ENCODE data around the gene DAPK2. TPM values are rescaled to one million over a fixed set of nuclear protein-coding genes. Genes with fewer than 3 reads are reported as not detected.

DAPK2 gene
- total and polyA plus RNA-seq, 7 donors = 3.7 to 65.6 (median 44.3) TPM

DNA sequence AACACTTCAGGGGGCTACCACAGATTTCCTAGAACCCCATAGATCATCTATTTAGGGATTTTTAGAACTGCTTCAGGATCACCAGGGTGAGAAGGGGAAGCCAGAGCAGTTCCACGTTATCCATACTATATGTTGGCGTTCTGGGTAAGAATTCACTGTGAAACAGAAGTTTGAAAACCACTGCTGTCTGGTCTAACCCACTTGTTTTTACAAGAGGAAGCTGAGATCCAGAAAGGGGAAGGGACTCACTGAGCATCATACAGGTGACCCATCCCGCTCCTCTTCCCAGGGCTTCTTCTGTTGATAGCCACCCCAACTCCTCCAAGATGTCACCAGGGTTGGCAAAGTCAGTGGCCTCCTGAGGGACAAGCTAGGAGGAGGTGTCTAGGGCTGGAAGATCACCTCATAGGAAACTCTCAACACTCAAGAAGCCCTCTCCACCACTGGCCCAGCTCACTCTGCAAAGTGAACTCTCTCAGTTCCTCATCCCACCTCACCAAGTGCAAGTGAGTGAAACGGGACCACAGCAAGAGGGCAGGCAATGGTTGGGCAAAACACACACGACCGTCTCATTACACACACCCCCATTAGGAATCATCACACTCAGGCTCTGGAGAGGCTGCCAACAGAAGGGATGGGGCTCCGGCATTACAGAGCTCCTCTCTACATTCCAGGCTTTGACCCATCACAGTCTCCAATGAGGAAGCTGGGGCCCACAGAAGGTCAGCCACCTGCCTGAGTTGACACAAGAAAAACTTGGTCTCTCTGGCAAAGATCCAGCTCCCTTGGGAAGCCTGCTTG lies 1.8 kb downstream of the DAPK2 start:
- H3K4me1 ChIP-seq = peaks cover 39% of the 10 kb centered on the region
- H3K27ac ChIP-seq = peak overlapping the region; percentile 73
- H3K9me3 ChIP-seq = no peaks in the 10 kb centered on the region
- 52 to 68% (median 64%) methylated on average over 7 of the region's 7 CpGs for WGBS, 3 donors
- ATAC-seq (peak in 2 of 4 donors; percentile 4 to 15), DNase-seq (no peak)
- intact Hi-C loops (cut with DNase I) = loop anchor here (5.0 to 10.0 kb wide), 6 partner anchors 62 to 292 kb away; partner anchors contain the start of gene HERC1 (in 1 of the 2)
- peaks cover 0 to 8% of the 10 kb centered on the region in 2 donors for H3K36me3 ChIP-seq (ENCODE audit: insufficient read depth in 1 of 2, low read depth in 1 of 2)
- H3K27me3 ChIP-seq (ENCODE audit: insufficient read depth in 3 of 3, low read length in 2 of 3) = no peaks in the 10 kb centered on the region
- peak overlapping the region; percentile 87 for H3K4me3 ChIP-seq
- TF ChIP-seq, protein P1, sequence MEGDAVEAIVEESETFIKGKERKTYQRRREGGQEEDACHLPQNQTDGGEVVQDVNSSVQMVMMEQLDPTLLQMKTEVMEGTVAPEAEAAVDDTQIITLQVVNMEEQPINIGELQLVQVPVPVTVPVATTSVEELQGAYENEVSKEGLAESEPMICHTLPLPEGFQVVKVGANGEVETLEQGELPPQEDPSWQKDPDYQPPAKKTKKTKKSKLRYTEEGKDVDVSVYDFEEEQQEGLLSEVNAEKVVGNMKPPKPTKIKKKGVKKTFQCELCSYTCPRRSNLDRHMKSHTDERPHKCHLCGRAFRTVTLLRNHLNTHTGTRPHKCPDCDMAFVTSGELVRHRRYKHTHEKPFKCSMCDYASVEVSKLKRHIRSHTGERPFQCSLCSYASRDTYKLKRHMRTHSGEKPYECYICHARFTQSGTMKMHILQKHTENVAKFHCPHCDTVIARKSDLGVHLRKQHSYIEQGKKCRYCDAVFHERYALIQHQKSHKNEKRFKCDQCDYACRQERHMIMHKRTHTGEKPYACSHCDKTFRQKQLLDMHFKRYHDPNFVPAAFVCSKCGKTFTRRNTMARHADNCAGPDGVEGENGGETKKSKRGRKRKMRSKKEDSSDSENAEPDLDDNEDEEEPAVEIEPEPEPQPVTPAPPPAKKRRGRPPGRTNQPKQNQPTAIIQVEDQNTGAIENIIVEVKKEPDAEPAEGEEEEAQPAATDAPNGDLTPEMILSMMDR (IDR thresholded peaks at IDR 0.05) = no peak

DNA sequence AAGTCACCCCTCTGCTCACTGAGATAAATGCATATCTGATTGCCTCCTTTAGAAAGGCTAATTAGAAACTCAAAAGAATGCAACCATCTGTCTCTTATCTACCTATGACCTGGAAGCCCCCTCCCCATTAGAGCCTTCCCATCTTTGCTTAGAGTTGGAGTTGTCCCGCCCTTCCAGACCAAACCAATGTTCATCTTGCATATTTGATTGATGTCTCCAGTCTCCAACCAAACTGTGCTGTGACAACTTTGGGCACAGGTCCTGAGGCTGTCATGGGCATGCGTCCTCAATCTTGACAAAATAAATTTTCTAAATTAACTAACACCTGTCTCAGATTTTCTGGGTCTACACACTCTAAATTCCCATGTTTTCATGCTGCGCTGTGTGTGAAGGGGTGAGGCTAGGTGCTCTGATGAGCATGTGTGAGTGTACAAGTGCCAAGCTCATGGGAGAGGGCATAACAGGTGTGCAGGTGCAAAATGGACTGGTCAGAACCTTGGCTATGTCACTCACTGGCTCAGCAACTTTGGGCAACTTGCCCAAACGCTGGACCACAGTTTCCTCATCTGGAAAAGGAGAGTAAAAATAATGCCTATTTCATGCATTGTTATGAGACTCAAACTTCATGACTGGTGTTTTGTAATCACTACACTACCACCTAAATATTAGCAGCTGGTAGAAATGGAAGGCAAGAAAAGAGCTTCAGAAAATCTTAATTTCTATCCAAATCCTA lies 7.2 kb downstream of the DAPK2 start:
- DNase-seq = no peak
- H3K9me3 ChIP-seq = no peaks in the 10 kb centered on the region
- TF ChIP-seq, protein P1 (IDR thresholded peaks at IDR 0.05) = no peak
- intact Hi-C loops (cut with DNase I) = no loop called here
- ATAC-seq = no peak
- WGBS, 3 donors = 86 to 93% (median 88%) methylated on average over 4 of the region's 4 CpGs
- no peaks in the 10 kb centered on the region for H3K27me3 ChIP-seq (ENCODE audit: insufficient read depth in 3 of 3, low read length in 2 of 3)
- no peak overlapping the region for H3K27ac ChIP-seq
- peaks cover 40% of the 10 kb centered on the region for H3K4me1 ChIP-seq
- H3K4me3 ChIP-seq = no peak overlapping the region
- peaks cover 0 to 60% of the 10 kb centered on the region in 2 donors for H3K36me3 ChIP-seq (ENCODE audit: insufficient read depth in 1 of 2, low read depth in 1 of 2)

DNA sequence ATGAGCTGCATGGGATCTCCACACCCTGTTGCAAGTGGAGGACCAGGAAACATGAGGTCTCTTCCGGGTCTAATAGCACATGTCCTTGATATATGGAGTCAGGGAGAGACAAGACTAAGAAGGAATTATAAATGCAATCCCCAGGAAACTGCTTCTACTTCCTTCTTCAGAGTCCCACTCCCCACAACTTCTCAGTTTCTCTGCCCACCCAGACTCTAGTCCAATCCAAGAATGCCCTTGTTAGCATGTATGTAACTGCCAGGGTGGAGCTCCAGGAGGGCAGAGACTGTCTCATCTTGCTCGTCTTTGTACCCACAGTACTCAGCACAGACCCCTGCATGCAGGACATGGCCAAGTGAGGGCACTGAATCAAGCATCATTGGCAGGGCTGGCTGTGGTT lies 8.3 kb downstream of the DAPK2 start:
- Histone ChIP-seq H3K27me3 (ENCODE audit: insufficient read depth in 3 of 3, low read length in 2 of 3) (no peaks in the 10 kb centered on the region), H3K27ac (no peak overlapping the region), H3K9me3 (no peaks in the 10 kb centered on the region), H3K36me3 (ENCODE audit: insufficient read depth in 1 of 2, low read depth in 1 of 2) (peaks cover 0 to 62% of the 10 kb centered on the region in 2 donors), H3K4me3 (no peak overlapping the region), H3K4me1 (peaks cover 29% of the 10 kb centered on the region)
- DNase-seq (no peak), ATAC-seq (no peak)
- WGBS, 3 donors = 42 to 82% (median 50%) methylated on average over 2 of the region's 2 CpGs
- intact Hi-C loops (cut with DNase I) = no loop called here
- TF ChIP-seq, protein P1 (IDR thresholded peaks at IDR 0.05) = no peak

DNA sequence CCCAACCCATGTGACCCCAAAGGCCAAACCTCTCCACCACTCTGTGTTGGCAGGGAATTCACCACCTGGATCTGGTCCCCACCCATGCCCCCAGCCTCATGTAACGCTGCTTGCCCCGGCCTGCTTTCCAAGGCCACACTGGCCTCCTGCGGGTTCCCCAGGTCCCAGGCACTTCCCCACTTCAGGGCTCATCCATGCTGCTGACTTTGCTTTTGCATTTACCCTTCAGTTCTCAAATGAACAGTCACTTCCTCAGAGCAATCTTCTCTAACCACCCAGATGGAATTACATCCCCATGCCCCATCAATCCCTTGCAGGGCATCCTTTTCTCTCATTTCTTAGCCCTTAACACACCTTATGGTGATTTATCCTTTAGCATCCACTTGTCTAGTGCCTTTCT lies 9.2 kb downstream of the DAPK2 start:
- intact Hi-C loops (cut with DNase I) = no loop called here
- H3K4me1 ChIP-seq = peaks cover 21% of the 10 kb centered on the region
- H3K27me3 ChIP-seq (ENCODE audit: insufficient read depth in 3 of 3, low read length in 2 of 3) = no peaks in the 10 kb centered on the region
- H3K9me3 ChIP-seq = no peaks in the 10 kb centered on the region
- no peak overlapping the region for H3K4me3 ChIP-seq
- TF ChIP-seq, protein P1 (IDR thresholded peaks at IDR 0.05) = no peak
- H3K36me3 ChIP-seq (ENCODE audit: insufficient read depth in 1 of 2, low read depth in 1 of 2) = peaks cover 0 to 63% of the 10 kb centered on the region in 2 donors
- no peak for ATAC-seq
- no peak for DNase-seq
- peak overlapping the region; percentile 3 for H3K27ac ChIP-seq
- 88 to 93% (median 93%) methylated on average over 3 of the region's 3 CpGs for WGBS, 3 donors
